Measurements from ENCODE around the gene S100PBP.

DNA sequence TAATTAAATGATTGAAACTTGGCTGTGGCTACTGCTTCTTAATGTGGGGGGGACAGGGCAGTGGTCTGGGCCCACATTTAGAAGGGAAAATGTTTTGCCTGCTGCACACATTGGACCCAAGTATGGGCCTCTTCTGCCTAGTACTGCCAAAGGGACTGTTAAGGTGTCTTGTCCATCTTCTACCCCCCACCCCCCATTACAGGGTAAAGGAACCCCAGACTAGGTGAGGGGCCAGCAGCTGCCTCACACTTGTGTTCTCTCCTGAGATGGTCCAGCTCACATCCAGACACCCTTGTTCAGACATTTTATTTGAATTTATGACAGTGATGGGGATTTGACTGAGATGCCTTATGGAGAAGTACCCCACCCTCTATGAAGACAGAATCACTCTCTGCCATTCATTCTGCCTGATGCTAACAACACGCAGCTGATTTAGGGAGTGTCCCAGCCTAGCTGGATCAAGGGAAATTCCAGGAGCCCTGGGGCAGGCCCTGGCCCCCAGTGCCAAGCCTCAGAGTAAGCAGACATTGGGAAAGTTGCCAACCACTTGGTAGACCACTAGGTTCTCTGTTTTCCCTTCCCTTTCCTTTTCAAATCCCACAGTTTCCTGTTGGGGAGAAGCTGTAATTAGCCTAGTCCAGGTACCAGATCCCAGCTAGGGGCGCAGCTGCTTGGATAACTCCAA, 42.4 kb upstream of the S100PBP start:
- TF ChIP-seq SP1 (IDR thresholded peaks at IDR 0.05) (no peak), FOXM1 (IDR thresholded peaks at IDR 0.05; ENCODE audit: borderline replicate concordance) (no peak), FOXK2 (IDR thresholded peaks at IDR 0.05) (no peak), CTBP1 (IDR thresholded peaks at IDR 0.05; ENCODE audit: borderline replicate concordance) (no peak)
- TF ChIP-seq, protein P1, sequence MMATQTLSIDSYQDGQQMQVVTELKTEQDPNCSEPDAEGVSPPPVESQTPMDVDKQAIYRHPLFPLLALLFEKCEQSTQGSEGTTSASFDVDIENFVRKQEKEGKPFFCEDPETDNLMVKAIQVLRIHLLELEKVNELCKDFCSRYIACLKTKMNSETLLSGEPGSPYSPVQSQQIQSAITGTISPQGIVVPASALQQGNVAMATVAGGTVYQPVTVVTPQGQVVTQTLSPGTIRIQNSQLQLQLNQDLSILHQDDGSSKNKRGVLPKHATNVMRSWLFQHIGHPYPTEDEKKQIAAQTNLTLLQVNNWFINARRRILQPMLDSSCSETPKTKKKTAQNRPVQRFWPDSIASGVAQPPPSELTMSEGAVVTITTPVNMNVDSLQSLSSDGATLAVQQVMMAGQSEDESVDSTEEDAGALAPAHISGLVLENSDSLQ (IDR thresholded peaks at IDR 0.05): no peak
